GM23248 (cell line): ENCODE data around the gene ZNF579. TPM values are rescaled to one million over a fixed set of nuclear protein-coding genes. Genes with fewer than 3 reads are reported as not detected.

Experiments used
- DNase-seq: peaks from one replicate; pipeline ENCODE4 v3.0.0-alpha.2; 2015
- H2AFZ ChIP-seq: fragments of 200-600 bp; sonication (generic); 2 replicates; pipeline ENCODE4 v1.6.1; 2016; ENCODE audit warnings: antibody characterized with exemption
- H3F3A ChIP-seq: fragments of 200-600 bp; sonication (generic); 2 replicates; pipeline ENCODE4 v1.6.1; 2016; ENCODE audit warnings: mild to moderate bottlenecking, antibody characterized with exemption, mixed run types; ENCODE audit not compliant: insufficient read depth
- H3K27ac ChIP-seq: fragments of 200-600 bp; sonication (generic); 2 replicates; pipeline ENCODE4 v1.5.1; 2016; ENCODE audit warnings: mild to moderate bottlenecking
- H3K27me3 ChIP-seq: fragments of 200-600 bp; sonication (generic); replicated peaks from 2 replicates; pipeline ENCODE4 v1.6.1; 2016; ENCODE audit warnings: mild to moderate bottlenecking; ENCODE audit not compliant: insufficient read depth
- H3K36me3 ChIP-seq: fragments of 200-600 bp; sonication (generic); 2 replicates; pipeline ENCODE4 v1.6.1; 2016; ENCODE audit warnings: low read depth, mild to moderate bottlenecking
- H3K4me1 ChIP-seq: fragments of 200-600 bp; sonication (generic); 2 replicates; pipeline ENCODE4 v1.6.1; 2016; ENCODE audit warnings: mild to moderate bottlenecking; ENCODE audit not compliant: insufficient read depth
- H3K4me2 ChIP-seq: fragments of 200-600 bp; sonication (generic); one replicate; pipeline ENCODE4 v1.6.1; 2016; ENCODE audit warnings: mild to moderate bottlenecking; ENCODE audit not compliant: unreplicated experiment
- H3K4me3 ChIP-seq: fragments of 200-600 bp; sonication (generic); 2 replicates; pipeline ENCODE4 v1.5.1; 2016; ENCODE audit warnings: mild to moderate bottlenecking
- H3K79me2 ChIP-seq: fragments of 200-600 bp; sonication (generic); 2 replicates; pipeline ENCODE4 v1.6.1; 2016; ENCODE audit warnings: mild to moderate bottlenecking; ENCODE audit not compliant: insufficient read depth
- H3K9ac ChIP-seq: fragments of 200-600 bp; sonication (generic); 2 replicates; pipeline ENCODE4 v1.6.1; 2016; ENCODE audit warnings: mild to moderate bottlenecking
- H3K9me2 ChIP-seq: fragments of 200-600 bp; sonication (generic); 2 replicates; pipeline ENCODE4 v1.6.1; 2016; ENCODE audit warnings: mixed run types, mild to moderate bottlenecking, moderate library complexity; ENCODE audit not compliant: insufficient read depth
- H3K9me3 ChIP-seq: fragments of 200-600 bp; sonication (generic); one replicate; pipeline ENCODE4 v1.6.1; 2017; ENCODE audit warnings: low read depth
- H4K20me1 ChIP-seq: fragments of 200-600 bp; sonication (generic); 2 replicates; pipeline ENCODE4 v1.6.0; 2016; ENCODE audit not compliant: insufficient read depth
- EZH2 ChIP-seq: fragments of 200-600 bp; sonication (generic); IDR thresholded peaks from 2 replicates; pipeline ENCODE4 v1.6.1; 2018; ENCODE audit warnings: antibody characterized with exemption, mild to moderate bottlenecking; ENCODE audit not compliant: insufficient read depth, poor library complexity, severe bottlenecking
- EZH2phosphoT487 ChIP-seq: fragments of 200-600 bp; sonication (generic); IDR thresholded peaks from 2 replicates; pipeline ENCODE4 v1.6.1; 2018; ENCODE audit warnings: antibody characterized with exemption, moderate library complexity, mild to moderate bottlenecking, low read depth; ENCODE audit not compliant: insufficient read depth
- WGBS, 2 experiments: methylation state at CpG; one replicate each; pipeline ENCODE4 v1.1.6; 2015 to 2017; ENCODE audit warnings: low lambda C conversion rate in 2 of 2, low coverage in 1 of 2; ENCODE audit errors: missing lambda C conversion rate in 2 of 2; 5-methylcytosine and 5-hydroxymethylcytosine counted together
- in situ Hi-C: fragments of 300-500 bp; cut with MboI; formaldehyde crosslinking; loops from 2 replicates; pipeline ENCODE4 v1.15.0; 2020
- polyA plus RNA-seq: library from polyadenylated mRNA; unstranded; fragments of >200 nt; fragmentation: Nextera tagmentation; extraction: Ambion mirVana; gene quantifications from 2 replicates; pipeline ENCODE4 v1.2.1, GENCODE V29; 2016
- total RNA-seq: library from RNA; depleted of rRNA; stranded (reverse); fragments of >200 nt; shearing (Covaris generic); gene quantifications from 2 replicates; pipeline ENCODE4 v1.2.3, GENCODE V29; 2014; rRNA removed

ZNF579 gene
- total RNA-seq = 7.1 and 7.9 TPM in 2 replicates
- 1.7 and 1.8 TPM in 2 replicates for polyA plus RNA-seq

GRCh38 chr19:55580628-55581144 lies at the start of gene ZNF579:
Gene ZNF579 (minus strand): TSS chr19:55580848. CDS start chr19:55579639, 1,209 bp downstream.
- H3K4me1 ChIP-seq = no peaks in the 10 kb centered on the region; the same call in 1 of the 2 replicates
- H3K9me2 ChIP-seq = no peaks in the 10 kb centered on the region
- no peaks in the 10 kb centered on the region for H3K9me3 ChIP-seq
- H3K79me2 ChIP-seq = peaks cover 19% of the 10 kb centered on the region
- peak within 1 kb of the TSS; percentile 99 for H3K4me2 ChIP-seq
- peak within 1 kb of the TSS; percentile 99 for H2AFZ ChIP-seq
- peak within 1 kb of the TSS; percentile 82 for H3K4me3 ChIP-seq
- no peak for TF ChIP-seq EZH2
- no peak for TF ChIP-seq EZH2phosphoT487
- H3K27ac ChIP-seq = peak within 1 kb of the TSS; percentile 43
- no peaks in the 10 kb centered on the region for H4K20me1 ChIP-seq
- peak within 1 kb of the TSS; percentile 86 for H3K9ac ChIP-seq
- peaks cover 15% of the 10 kb centered on the region for H3F3A ChIP-seq
- H3K27me3 ChIP-seq = no peaks in the 10 kb centered on the region
- in situ Hi-C loops = no loop called here
- DNase-seq = peak; percentile 91
- no peaks in the 10 kb centered on the region for H3K36me3 ChIP-seq
- 2% methylated on average over 7 to 24 of the region's 24 CpGs for WGBS, 2 experiments

GRCh38 chr19:55626350-55626749 lies 45.7 kb upstream of the ZNF579 start:
- Histone ChIP-seq H3K27me3 (no peaks in the 10 kb centered on the region), H4K20me1 (no peaks in the 10 kb centered on the region), H3K9me2 (no peaks in the 10 kb centered on the region), H3K9me3 (no peaks in the 10 kb centered on the region), H3K4me3 (no peak overlapping the region), H3K36me3 (no peaks in the 10 kb centered on the region), H3K79me2 (0 out of 2 replicates have a peak, but pooled peaks cover 8% of the 10 kb centered on the region), H3F3A (peaks cover 5% of the 10 kb centered on the region; the same call in 1 of the 2 replicates), H3K27ac (no peak overlapping the region), H3K4me2 (no peak overlapping the region), H3K4me1 (no peaks in the 10 kb centered on the region), H2AFZ (no peak overlapping the region), H3K9ac (no peak overlapping the region)
- no peak for DNase-seq
- no peak for TF ChIP-seq EZH2
- WGBS, 2 experiments = 87 to 88% methylated on average over 11 of the region's 11 CpGs
- in situ Hi-C loops = loop anchor here (25.0 kb wide), 1 partner anchor 489 kb away; the partner anchor contains the start of gene TNNT1

- 0 out of 2 replicates have a peak, but pooled peaks cover 8% of the 10 kb centered on the region for H3K79me2 ChIP-seq
- DNase-seq = no peak
- H3K9ac ChIP-seq = peak overlapping the region; percentile 88
- TF ChIP-seq EZH2 (no peak), EZH2phosphoT487 (no peak)
- H3K9me3 ChIP-seq = no peaks in the 10 kb centered on the region
- H2AFZ ChIP-seq = peak overlapping the region; percentile 88
- in situ Hi-C loops = loop anchor here (25.0 kb wide), 1 partner anchor 488 kb away; the partner anchor contains the start of gene TNNT1
- H3K4me1 ChIP-seq = no peaks in the 10 kb centered on the region
- no peaks in the 10 kb centered on the region for H3K27me3 ChIP-seq
- H3K9me2 ChIP-seq = no peaks in the 10 kb centered on the region
- H4K20me1 ChIP-seq = no peaks in the 10 kb centered on the region
- no peaks in the 10 kb centered on the region for H3K36me3 ChIP-seq
- peak overlapping the region; percentile 86 for H3K27ac ChIP-seq
- peak overlapping the region; percentile 80 for H3K4me3 ChIP-seq
- 40 to 45% methylated on average over 11 of the region's 11 CpGs for WGBS, 2 experiments
- peaks cover 5% of the 10 kb centered on the region; the same call in 1 of the 2 replicates for H3F3A ChIP-seq
- H3K4me2 ChIP-seq = peak overlapping the region; percentile 86
These were observed 44.3 kb upstream of the ZNF579 start for GRCh38 chr19:55625004-55625326.

GRCh38 chr19:55624109-55625003 lies 43.7 kb upstream of the ZNF579 start, which contains the start of gene ZNF784:
Gene ZNF784 (minus strand): TSS chr19:55624566. CDS start chr19:55624561, 5 bp downstream.
- no peaks in the 10 kb centered on the region for H3K36me3 ChIP-seq
- H4K20me1 ChIP-seq = no peaks in the 10 kb centered on the region
- TF ChIP-seq EZH2phosphoT487 = no peak
- peak within 1 kb of the TSS; percentile 88 for H3K9ac ChIP-seq
- H3F3A ChIP-seq = peaks cover 10% of the 10 kb centered on the region; the same call in 1 of the 2 replicates
- no peaks in the 10 kb centered on the region for H3K9me3 ChIP-seq
- no peaks in the 10 kb centered on the region for H3K4me1 ChIP-seq
- H3K79me2 ChIP-seq = 0 out of 2 replicates have a peak, but pooled peaks cover 8% of the 10 kb centered on the region
- H3K4me3 ChIP-seq = peak within 1 kb of the TSS; percentile 80
- peak; percentile 99 for DNase-seq
- H3K4me2 ChIP-seq = peak within 1 kb of the TSS; percentile 86
- H3K27ac ChIP-seq = peak within 1 kb of the TSS; percentile 86
- H3K27me3 ChIP-seq = no peaks in the 10 kb centered on the region
- 2 to 3% methylated on average over 46 to 56 of the region's 56 CpGs for WGBS, 2 experiments
- no peaks in the 10 kb centered on the region for H3K9me2 ChIP-seq
- H2AFZ ChIP-seq = peak within 1 kb of the TSS; percentile 88
- in situ Hi-C loops = loop anchor here (25.0 kb wide), 1 partner anchor 487 kb away; the partner anchor contains the start of gene TNNT1
